ENCODE results near the gene ASAP3. TPM values are rescaled to one million over a fixed set of nuclear protein-coding genes. Genes with fewer than 3 reads are reported as not detected.

Gene ASAP3
- total and polyA plus RNA-seq, 2 of the 13 experiments (the other 11 are each of a cell fraction or from before 2014, with no cell fraction given), result 32.6 to 37.0 TPM

DNA sequence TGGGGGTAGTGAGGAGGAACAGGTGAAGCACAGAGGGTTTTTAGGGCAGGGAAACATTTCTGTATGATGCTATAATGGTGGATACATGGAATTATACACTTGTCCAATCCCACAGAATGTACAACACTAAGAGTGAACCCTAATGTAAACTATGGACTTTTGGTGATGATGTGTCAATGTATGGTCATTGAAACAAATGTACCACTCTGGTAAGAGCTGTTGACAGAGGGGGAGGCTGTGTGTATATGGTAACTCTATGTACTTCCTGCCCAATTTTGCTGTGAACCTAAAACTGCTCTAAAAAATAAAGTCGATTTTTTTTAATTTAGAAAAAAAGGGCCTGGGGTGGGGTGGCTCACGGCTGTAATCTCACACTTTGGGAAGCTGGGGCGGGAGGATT, 22.9 kb downstream of the ASAP3 start:
- POLR2A ChIA-PET, result interaction anchor here (3.1 kb wide), 1 partner anchor 37 kb away, joined by 9 read pairs; the partner anchor contains the start of gene TCEA3
- intact Hi-C loops (cut with micrococcal nuclease; ENCODE audit: unreplicated experiment), result no loop called here
- 0 out of 2 replicates have a peak, but pooled peaks have one; percentile 25 for TF ChIP-seq LCORL (IDR thresholded peaks at IDR 0.05)
- TF ChIP-seq LCORL (CRISPR knock-in tag; IDR thresholded peaks at IDR 0.05), result peak; percentile 64
- TF ChIP-seq, protein P1, sequence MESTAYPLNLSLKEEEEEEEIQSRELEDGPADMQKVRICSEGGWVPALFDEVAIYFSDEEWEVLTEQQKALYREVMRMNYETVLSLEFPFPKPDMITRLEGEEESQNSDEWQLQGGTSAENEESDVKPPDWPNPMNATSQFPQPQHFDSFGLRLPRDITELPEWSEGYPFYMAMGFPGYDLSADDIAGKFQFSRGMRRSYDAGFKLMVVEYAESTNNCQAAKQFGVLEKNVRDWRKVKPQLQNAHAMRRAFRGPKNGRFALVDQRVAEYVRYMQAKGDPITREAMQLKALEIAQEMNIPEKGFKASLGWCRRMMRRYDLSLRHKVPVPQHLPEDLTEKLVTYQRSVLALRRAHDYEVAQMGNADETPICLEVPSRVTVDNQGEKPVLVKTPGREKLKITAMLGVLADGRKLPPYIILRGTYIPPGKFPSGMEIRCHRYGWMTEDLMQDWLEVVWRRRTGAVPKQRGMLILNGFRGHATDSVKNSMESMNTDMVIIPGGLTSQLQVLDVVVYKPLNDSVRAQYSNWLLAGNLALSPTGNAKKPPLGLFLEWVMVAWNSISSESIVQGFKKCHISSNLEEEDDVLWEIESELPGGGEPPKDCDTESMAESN (CRISPR knock-in tag; conservative IDR thresholded peaks at IDR 0.05), result no peak
- peak; percentile 31; the same call in 1 of the 2 replicates for TF ChIP-seq SAP130 (CRISPR knock-in tag; IDR thresholded peaks at IDR 0.05; ENCODE audit: low read depth)
- no peak for TF ChIP-seq ZNF781 (CRISPR knock-in tag; IDR thresholded peaks at IDR 0.05; ENCODE audit: borderline replicate concordance, not compliant biosample characterization)
- no peak for TF ChIP-seq ZEB1 (IDR thresholded peaks at IDR 0.05; ENCODE audit: insufficient replicate concordance, low read depth)
- no peak for TF ChIP-seq ZNF337 (CRISPR knock-in tag; IDR thresholded peaks at IDR 0.05; ENCODE audit: borderline replicate concordance, low read depth)
- TF ChIP-seq ZNF780A (CRISPR knock-in tag; IDR thresholded peaks at IDR 0.05), result no peak
- no peak for TF ChIP-seq ARNT2 (CRISPR knock-in tag; IDR thresholded peaks at IDR 0.05; ENCODE audit: low read depth)
- TF ChIP-seq KDM3A (CRISPR knock-in tag; IDR thresholded peaks at IDR 0.05; ENCODE audit: low read depth), result no peak
- TF ChIP-seq, protein P2, sequence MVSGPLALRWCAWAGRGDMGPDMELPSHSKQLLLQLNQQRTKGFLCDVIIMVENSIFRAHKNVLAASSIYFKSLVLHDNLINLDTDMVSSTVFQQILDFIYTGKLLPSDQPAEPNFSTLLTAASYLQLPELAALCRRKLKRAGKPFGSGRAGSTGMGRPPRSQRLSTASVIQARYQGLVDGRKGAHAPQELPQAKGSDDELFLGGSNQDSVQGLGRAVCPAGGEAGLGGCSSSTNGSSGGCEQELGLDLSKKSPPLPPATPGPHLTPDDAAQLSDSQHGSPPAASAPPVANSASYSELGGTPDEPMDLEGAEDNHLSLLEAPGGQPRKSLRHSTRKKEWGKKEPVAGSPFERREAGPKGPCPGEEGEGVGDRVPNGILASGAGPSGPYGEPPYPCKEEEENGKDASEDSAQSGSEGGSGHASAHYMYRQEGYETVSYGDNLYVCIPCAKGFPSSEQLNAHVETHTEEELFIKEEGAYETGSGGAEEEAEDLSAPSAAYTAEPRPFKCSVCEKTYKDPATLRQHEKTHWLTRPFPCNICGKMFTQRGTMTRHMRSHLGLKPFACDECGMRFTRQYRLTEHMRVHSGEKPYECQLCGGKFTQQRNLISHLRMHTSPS (CRISPR knock-in tag; IDR thresholded peaks at IDR 0.05; ENCODE audit: low read depth), result no peak
- no peak for TF ChIP-seq HOXA3 (CRISPR knock-in tag; IDR thresholded peaks at IDR 0.05)
- TF ChIP-seq, protein P3, sequence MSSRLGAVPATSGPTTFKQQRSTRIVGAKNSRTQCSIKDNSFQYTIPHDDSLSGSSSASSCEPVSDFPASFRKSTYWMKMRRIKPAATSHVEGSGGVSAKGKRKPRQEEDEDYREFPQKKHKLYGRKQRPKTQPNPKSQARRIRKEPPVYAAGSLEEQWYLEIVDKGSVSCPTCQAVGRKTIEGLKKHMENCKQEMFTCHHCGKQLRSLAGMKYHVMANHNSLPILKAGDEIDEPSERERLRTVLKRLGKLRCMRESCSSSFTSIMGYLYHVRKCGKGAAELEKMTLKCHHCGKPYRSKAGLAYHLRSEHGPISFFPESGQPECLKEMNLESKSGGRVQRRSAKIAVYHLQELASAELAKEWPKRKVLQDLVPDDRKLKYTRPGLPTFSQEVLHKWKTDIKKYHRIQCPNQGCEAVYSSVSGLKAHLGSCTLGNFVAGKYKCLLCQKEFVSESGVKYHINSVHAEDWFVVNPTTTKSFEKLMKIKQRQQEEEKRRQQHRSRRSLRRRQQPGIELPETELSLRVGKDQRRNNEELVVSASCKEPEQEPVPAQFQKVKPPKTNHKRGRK (CRISPR knock-in tag; IDR thresholded peaks at IDR 0.05), result no peak
- no peak for TF ChIP-seq NFIB (CRISPR knock-in tag; IDR thresholded peaks at IDR 0.05; ENCODE audit: borderline replicate concordance)
- peak; percentile 78 for TF ChIP-seq FOXA3 (CRISPR knock-in tag; IDR thresholded peaks at IDR 0.05)
- TF ChIP-seq ZNF431 (CRISPR knock-in tag; IDR thresholded peaks at IDR 0.05; ENCODE audit: borderline replicate concordance, low read depth), result no peak
- TF ChIP-seq ZNF709 (CRISPR knock-in tag; IDR thresholded peaks at IDR 0.05), result no peak
- no peak for TF ChIP-seq HDAC1 (CRISPR knock-in tag; IDR thresholded peaks at IDR 0.05)
- no peak for TF ChIP-seq GABPA (IDR thresholded peaks at IDR 0.05; ENCODE audit: low read depth, low read length)
- TF ChIP-seq GABPA (CRISPR knock-in tag; IDR thresholded peaks at IDR 0.05; ENCODE audit: low read depth), result no peak
- no peak for TF ChIP-seq ATF1 (CRISPR knock-in tag; IDR thresholded peaks at IDR 0.05)
- no peak for TF ChIP-seq FOXP1 (IDR thresholded peaks at IDR 0.05)
- TF ChIP-seq FOXP1 (CRISPR knock-in tag; IDR thresholded peaks at IDR 0.05), result peak; percentile 53; the same call in 1 of the 2 replicates
- no peak for TF ChIP-seq SIX4 (CRISPR knock-in tag; IDR thresholded peaks at IDR 0.05)

More for the DNA sequence above, 22.9 kb downstream of the ASAP3 start:
- Histone ChIP-seq H3K4me3 (replicated peaks in 1 of 3; ENCODE audit: insufficient read depth in 1 of 3, low read depth in 2 of 3, low read length in 3 of 3) (no peak overlapping the region), H3K79me2 (ENCODE audit: insufficient read depth, low read length) (peaks cover 5% of the 10 kb centered on the region), H3K9me3 (ENCODE audit: low read length) (no peaks in the 10 kb centered on the region), H3K27ac (ENCODE audit: extremely low read length, insufficient read depth, low read length) (peak overlapping the region; percentile 47), H3K36me3 (replicated peaks in 1 of 2; ENCODE audit: control insufficient read depth in 1 of 2, insufficient read depth in 2 of 2, low read length in 2 of 2) (no peaks in the 10 kb centered on the region; a peak in 1 of 5 replicates), H3K4me1 (ENCODE audit: insufficient read depth, low read length) (peaks cover 70% of the 10 kb centered on the region), H2AFZ (ENCODE audit: low read length) (no peak overlapping the region), H4K20me1 (ENCODE audit: insufficient read depth, low read length) (no peaks in the 10 kb centered on the region), H3K27me3 (ENCODE audit: control insufficient read depth in 1 of 2, insufficient read depth in 2 of 2, low read length in 2 of 2) (no peaks in the 10 kb centered on the region), H3K4me2 (ENCODE audit: low read depth, low read length) (peak overlapping the region; percentile 24; the same call in 1 of the 2 replicates), H3K9ac (ENCODE audit: insufficient read depth, low read depth, low read length) (no peak overlapping the region)
- in situ Hi-C loops (cut with HindIII; ENCODE audit: extremely low pct_ligation_motif_present, low pct_unique_long_range_greater_than_20kb), result no loop called here
- DNase-seq (ENCODE audit: low spot score), result peak; percentile 63
- CTCF ChIA-PET (ENCODE audit: low intra/inter-chr PET ratio, low total read pairs), result no interaction called here
- 52% methylated on average over 3 of the region's 3 CpGs for WGBS (ENCODE audit: low lambda C conversion rate)
- peak; percentile 43 for FAIRE-seq
- ATAC-seq, result peak; percentile 49; the same call in 2 of the 3 replicates
- BruUV-seq (replicated peaks), result no TSS peak

All from HepG2 (cell line).